ENCODE results near the gene PANK1.

The PANK1 gene

GRCh38 chr10:89652806-89653370 is 7.8 kb upstream of the PANK1 start:
- no peak for DNase-seq

GRCh38 chr10:89651916-89652573 is 7.0 kb upstream of the PANK1 start:
- no peak for DNase-seq

- no peak for DNase-seq
These were observed 6.3 kb upstream of the PANK1 start for GRCh38 chr10:89651205-89651915.

GRCh38 chr10:89649051-89649450 is 4.0 kb upstream of the PANK1 start:
- no peak for DNase-seq

DNA sequence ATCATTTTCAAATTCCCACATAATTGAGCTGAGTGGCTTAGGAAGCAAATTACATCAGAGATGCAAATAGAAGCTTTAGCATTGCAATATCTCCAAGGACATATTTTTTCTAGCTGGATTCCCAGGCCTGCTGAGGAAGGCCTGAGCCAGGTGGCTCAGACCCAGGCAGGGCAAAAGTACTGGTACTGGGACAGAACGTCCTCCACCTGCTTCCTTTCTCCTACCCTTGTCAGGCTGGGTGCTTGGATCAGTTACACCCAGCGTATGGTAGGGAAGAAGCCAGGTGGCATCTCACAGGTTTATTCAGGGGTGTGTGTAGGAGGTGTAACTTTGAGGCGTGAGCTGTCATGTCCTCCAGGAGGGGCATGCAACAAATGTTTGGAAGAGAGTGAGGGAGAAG is 3.0 kb upstream of the PANK1 start:
- no peak for DNase-seq

DNA sequence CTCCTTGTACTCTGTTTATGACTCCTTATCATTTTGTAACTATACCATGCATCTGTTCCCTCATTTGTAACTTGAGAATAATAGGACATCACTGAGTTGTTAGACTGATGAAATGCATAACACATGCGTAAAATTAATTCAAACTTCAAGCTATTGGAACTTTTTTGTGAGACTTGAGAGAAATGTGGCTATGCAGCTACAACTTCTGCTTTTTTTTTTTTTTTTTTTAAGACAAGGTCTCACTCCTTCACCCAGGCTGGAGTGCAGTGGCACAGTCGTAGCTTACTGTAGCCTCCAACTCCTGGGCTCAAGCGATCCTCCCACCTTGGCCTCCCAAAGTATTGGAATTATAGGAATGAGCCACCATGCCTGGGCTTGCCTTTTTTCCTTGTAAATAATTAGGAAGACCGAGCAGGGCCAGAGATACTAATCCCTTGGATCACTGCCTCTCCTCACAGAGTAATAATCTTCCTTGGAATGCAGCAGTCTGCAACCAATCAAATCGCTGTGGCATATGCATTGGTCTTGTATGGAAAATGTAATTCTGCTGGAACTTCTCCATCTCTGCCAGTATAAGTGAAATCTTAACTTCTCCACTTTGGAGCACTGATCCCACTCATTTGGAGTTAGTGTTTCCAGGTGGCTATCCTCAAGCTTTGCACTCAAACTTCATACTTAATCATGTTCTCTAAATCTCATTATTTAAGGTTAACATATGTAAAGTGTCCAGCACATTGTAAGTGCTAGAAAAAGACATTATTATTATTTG is 2.0 kb upstream of the PANK1 start:
- no peak for DNase-seq

- DNase-seq, result no peak
These were observed 715 bp upstream of the PANK1 start for GRCh38 chr10:89645742-89646172.

DNA sequence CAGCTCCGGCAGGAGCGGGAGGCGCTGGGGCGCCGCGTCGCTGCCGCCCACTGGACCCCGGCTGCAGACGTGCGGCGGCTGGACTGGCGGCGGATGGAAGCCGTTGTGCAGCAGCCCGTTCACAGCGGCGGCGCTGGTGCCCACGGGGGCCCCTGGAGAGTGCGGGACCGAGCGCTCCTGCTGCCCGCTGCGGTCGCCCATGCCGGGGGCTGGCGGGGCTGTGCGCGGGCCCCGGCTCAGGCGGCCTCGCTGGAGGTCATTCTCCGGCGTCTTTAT is 413 bp downstream of the PANK1 start:
- DNase-seq, result peak; percentile 97

- DNase-seq, result peak; percentile 93
These were observed 991 bp downstream of the PANK1 start for GRCh38 chr10:89643812-89644690.

DNA sequence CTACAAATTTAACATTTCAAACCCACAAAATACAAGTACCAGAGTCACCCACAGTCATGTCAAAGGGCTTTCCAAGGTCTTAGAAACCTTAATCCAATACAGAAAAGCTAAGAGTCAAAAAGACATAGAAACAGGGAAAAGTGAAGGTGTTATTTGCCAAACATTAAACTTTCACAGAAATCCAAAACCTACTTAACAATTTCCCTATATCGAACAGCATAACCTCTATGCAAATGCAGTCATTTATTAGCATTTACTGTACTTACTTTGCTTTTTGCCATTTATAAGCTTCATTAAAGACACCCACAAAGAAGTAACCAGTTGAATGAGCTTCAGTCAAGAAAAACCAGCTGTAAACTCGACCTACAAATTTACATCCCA is 1.6 kb downstream of the PANK1 start:
- DNase-seq, result no peak

GRCh38 chr10:89642193-89642592 is 2.8 kb downstream of the PANK1 start:
- no peak for DNase-seq

- no peak for DNase-seq
These were observed 4.8 kb downstream of the PANK1 start for GRCh38 chr10:89640241-89640640.

- no peak for DNase-seq
These were observed 5.7 kb downstream of the PANK1 start for GRCh38 chr10:89639326-89639725.

DNA sequence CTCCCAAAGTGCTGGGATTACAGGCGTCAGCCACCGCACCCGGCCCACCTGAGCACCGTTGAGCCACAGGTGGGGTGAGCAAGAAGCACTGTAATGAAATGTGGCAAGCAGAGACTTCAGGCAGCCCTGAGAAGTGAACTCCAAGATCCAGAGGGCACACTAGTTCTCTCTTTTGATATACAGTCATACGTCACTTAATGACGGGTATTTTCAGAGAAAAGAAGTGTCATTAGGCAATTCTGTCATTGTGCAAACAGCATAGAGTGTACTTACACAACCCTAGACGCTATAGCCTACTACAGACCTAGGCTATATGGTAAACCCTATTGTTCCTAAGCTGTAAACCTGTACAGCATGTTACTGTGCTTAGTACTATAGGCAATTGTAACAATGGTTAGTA is 7.9 kb downstream of the PANK1 start:
- DNase-seq, result no peak

GRCh38 chr10:89634637-89635036 is 10.4 kb downstream of the PANK1 start:
- no peak for DNase-seq

DNA sequence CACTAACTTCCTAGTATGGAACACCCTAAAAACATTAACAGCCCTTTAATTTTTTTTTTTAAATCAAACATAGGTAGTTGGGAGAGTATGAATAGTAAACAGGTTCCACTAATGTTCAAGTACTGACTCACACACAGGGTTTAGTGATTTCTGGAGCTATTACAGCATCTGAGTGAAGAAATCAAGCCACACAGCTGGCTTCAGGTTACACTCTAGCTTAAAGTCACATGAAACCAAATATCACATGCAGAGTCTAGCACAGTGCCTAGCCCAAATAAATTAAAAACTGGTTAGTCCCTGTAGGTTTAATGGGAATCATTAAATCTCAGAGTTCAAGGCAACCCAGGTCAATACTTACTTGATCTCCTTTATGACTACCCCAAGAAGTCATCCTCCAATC is 11.6 kb downstream of the PANK1 start:
- DNase-seq, result no peak

DNA sequence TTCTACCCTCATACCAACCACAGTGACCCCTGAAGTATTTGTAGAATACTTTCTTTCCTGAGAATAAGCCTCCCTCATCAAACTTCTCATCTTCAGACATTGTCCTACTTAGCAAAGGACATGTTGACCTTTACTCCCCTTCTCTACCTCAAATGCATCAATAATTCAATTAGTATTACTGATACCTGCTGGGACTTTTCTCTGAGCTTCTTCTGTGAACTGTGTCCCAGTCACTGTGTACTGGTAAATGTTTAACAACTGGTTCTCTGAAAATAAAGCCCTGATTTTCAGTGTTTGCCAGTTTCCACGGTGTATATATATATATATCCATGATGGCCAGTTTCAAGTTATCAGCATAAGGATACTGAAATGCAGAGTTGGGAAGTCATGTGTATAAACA is 12.2 kb downstream of the PANK1 start:
- DNase-seq, result no peak

DNA sequence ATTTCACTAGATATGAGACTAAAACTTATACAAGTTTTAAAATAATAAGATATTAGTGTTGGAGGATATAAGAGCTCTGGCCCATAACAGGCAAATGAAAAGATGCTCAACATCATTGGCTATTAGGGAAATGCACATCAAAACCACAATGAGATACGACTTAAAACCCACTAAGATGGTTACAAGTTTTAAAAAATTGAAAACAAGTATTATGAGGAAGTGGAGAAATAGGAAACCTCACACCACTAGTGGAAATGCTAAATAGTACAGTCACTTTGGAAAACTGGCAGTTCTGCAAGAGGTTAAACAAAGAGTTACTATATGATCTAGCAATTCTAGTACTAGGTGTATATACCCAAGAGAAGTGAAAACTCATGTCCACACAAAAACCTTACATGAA is 17.2 kb downstream of the PANK1 start:
- DNase-seq, result no peak

- no peak for DNase-seq
These were observed 19.8 kb downstream of the PANK1 start for GRCh38 chr10:89625041-89625765.

- no peak for DNase-seq
These were observed 21.0 kb downstream of the PANK1 start for GRCh38 chr10:89624020-89624419.

- no peak for DNase-seq
These were observed 22.9 kb downstream of the PANK1 start for GRCh38 chr10:89622151-89622550.

- no peak for DNase-seq
These were observed 23.6 kb downstream of the PANK1 start for GRCh38 chr10:89621438-89621837.
